Activated CD8-positive, alpha-beta memory T cell treated with anti-CD3 and anti-CD28 coated beads for 4 hours (primary cell): ENCODE measurements around the gene RAF1.
A peak's percentile ranks its signal among the peaks of the same experiment; 100 is the strongest.
"Not testable (repeated sequence)": the region's sequence is repeated elsewhere in the genome, so short reads cannot be mapped to it uniquely, and the experiment has no call there.

Source experiments
- DNase-seq, 2 donors: peaks; one replicate each; pipeline ENCODE4 v3.0.0-alpha.2; 2020; ENCODE audit warnings: low read depth in 2 of 2

RAF1 gene

GRCh38 chr3:12663936-12664908, at the start of gene RAF1:
TSS of gene RAF1 (minus strand) at chr3:12664117. CDS start at chr3:12618721, 45,396 bp downstream.
- peak; percentile 93 to 95 for DNase-seq

DNA sequence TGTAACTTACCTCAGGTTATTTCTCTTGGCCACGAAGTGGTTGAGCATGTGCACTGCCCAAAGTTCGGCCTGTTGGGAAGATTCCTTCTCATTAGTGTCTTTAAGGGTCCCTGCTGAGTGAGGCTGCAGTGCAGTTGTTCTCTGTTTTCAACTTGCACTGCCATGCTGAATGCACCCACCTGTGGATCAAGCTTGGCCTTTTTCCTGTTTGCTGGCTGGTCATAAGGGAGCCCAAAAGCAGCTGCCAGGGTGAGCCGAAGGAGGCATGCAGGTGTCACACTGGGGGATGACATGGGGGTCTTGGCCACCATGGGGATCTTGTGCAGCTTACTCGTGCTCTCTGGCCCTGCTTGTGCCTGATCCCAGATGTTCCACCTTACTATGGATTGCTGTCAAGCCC, 46.1 kb upstream of the RAF1 start:
- DNase-seq, result no peak

- no peak for DNase-seq
Observed at GRCh38 chr3:12709334-12709733, 45.4 kb upstream of the RAF1 start.

DNA sequence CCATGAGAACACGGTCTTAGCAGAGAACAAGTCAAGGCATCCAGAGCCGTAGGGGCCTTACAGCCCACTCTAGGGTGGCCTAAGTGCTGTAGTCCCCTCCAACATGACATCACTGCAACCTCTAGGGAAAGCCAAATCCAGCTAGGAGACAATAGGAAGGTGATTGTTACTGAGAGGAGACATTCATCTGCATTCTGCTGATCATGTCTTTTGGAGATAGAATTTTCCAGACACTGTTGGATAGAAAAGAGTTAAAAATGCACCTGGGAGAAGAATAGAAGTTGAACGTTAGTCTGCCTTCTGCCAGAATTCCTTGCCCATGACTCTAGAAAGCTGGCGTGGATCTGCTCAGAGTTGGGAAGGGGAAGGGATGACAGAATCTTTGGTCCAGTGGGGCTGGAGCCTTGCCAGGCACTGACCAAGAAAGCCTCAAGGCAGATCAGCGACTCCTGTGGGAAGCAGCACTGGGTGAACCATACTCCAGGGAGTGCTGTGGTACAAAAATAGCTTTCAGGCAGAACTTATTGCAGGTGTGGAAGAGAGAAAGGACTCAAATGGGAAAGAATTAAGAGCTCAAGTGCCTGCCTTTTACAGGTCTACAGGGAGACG, 44.8 kb upstream of the RAF1 start:
- DNase-seq, result no peak

DNA sequence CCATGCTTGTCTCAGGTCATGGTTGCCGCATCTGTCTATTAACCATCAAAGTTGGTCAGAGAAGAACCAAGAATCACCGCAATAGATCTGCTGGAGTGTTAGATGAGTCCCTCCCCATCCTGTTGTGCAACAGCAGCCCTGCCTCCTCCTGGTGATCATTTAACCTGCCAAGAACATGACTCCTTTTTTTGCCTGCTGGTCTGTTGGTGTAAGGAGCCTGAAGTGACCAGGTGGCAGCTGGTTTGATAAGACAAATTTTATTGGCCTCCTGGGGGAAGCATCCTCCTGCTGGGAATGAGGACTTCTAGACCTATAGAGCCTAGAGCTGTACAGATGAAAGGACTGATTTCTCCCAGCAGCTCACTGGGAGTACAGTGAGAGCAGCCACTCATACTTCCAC, 43.5 kb upstream of the RAF1 start:
- DNase-seq, result no peak

DNA sequence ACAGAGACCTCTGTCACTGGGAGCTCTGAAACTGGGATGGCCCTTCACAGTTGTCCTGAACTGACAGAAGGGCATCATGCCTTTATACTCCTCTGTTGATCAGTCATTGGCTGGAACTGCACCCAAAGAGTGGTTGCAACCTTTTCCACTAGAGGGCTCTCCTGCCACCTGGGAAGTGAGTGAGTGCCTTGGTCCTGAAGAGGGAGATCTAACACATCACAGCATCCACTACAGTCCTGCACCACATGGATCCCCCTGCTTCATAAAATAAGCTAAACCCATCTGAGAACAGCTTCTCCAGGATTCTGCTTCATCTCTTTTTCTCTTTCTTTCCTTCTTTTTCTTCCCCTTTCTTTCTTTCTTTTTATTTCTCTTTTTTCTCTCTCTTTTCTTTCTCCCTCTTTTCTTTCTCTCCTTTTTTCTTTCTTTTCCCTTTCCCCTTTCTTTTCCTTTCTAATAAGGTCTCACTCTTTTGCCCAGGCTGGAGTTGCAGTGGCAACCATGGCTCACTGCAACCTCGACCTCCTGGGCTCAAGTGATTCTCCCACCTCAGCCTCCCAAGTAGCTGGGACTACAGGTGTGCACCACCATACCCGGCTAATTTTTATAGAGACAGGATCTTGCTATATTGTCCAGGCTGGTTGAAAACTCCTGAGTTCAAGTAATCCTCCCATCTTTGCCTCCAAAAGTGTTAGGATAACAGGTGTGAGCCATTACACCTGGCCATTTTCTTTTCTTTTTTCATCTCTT, 42.8 kb upstream of the RAF1 start:
- peak; percentile 26 for DNase-seq

DNA sequence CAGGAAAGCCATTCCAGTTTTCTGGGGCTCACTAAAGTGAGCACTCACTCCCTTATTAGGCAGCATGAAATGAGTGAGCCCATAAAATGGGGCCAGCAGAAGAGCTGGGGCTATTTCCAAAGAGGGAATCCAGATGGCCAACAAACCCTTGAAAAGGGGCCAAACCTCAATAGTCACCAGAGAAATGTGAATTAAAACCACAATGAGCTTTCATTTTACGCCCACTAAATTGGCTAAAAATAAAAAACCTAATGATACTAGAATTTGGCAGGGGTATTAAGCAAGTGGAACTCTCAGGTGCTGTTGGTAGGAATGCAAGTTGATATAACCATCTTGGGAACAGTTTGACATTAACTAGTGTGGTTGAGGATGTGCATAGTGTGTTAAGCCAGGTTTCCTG, 42.1 kb upstream of the RAF1 start:
- no peak for DNase-seq

- no peak for DNase-seq
Observed at GRCh38 chr3:12705374-12705926, 41.5 kb upstream of the RAF1 start.

DNA sequence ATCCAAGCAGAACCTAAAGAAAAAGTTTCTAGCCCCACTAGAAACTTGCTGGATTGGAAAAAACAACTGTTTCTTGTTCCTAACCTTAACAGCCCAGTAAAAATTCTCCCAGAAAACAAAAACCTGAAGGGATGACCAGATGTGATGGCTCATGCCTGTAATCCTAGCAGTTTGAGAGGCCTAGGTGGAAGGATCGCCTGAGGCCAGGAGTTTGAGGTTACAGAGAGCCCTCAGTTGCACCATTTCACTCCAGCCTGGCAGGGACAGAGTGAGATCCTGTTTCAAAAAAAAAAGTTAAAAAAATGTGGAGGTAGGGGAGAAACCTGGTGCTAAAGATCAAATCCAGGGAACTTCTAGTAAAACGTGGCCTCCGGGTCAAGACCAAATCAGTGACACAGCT, 38.6 kb upstream of the RAF1 start:
- DNase-seq, result no peak

DNA sequence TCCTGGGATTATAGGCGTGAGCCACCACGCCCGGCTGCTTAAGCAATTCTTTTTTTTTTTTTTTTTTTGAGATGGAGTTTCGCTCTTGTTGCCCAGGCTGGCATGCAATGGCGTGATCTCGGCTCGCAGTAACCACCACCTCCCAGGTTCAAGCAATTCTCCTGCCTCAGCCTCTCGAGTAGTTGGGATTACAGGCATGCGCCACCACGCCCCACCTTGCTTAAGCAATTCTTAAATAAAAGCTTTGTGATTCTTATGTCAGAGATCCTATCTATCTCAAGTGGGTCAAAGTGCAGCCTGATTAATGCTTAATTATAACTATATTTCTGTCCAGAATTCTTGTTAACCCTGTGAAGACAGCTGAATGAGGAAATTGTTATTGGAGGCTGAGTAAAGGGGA, 37.7 kb upstream of the RAF1 start:
- DNase-seq, result not testable (repeated sequence)

- DNase-seq, result no peak
Observed at GRCh38 chr3:12700800-12701199, 36.9 kb upstream of the RAF1 start.

GRCh38 chr3:12695916-12696315, 32.0 kb upstream of the RAF1 start:
- no peak for DNase-seq

- DNase-seq, result no peak
Observed at GRCh38 chr3:12695112-12695511, 31.2 kb upstream of the RAF1 start.

- no peak for DNase-seq
Observed at GRCh38 chr3:12692444-12692843, 28.5 kb upstream of the RAF1 start.

- no peak for DNase-seq
Observed at GRCh38 chr3:12689997-12690711, 26.2 kb upstream of the RAF1 start.

GRCh38 chr3:12687948-12688347, 24.0 kb upstream of the RAF1 start:
- no peak for DNase-seq

DNA sequence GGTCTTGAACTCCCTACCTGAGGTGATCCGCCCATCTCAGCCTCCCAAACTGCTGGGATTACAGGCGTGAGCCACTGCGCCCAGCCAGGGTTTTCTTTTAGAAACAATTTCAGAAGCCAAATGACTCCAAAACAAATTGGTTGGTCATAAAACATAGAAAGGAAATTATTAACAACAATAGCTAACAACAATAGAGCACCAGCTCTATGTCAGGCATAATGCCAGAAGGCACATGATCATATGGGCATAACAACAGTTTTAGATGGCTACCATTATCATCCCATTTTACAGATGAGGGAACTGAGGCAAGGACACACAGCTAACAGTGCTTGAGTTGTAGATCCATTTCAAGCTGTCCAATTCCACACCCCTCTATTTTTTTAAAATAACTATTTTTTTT, 22.2 kb upstream of the RAF1 start:
- no peak for DNase-seq

DNA sequence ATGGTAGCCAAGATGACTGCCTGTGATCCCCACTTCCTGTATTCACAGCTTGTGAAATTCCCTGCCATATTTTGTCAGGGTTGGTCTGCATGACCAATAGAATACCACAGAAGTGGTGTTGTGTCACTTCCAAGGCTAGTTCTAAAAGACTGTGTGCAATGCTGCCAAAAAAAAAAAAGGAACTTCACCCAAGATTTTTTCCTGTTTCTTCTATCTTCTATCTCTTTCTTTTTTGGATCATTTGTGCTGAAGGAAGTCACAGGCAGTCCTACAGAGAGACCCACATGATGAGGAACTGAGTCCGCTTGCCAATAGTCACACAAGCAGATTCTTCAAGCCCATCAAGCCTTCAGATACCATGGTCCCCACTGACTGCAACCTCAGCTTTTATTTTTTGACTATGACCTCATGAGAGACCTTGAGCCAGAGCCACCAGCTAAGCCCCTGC, 18.1 kb upstream of the RAF1 start:
- no peak for DNase-seq

GRCh38 chr3:12681089-12681942, 17.4 kb upstream of the RAF1 start:
- DNase-seq, result no peak

DNA sequence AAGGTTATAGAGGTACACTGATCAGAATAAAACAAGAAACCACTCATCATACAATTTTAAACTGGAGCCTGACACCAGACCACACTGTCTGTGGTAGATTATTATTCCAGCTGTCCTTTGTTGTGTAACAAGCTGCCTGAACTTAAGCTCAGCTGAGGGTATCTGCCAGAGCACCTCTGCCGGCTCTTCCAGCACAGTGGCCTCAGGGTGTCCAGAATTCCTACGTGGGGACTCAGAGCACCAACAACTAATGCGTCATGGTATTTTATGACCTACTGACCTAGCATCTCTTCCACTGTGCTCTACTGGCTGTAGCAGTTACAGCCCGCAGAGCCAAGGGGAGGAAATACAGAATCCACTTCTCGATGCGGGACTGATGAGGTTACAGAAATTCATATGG, 15.6 kb upstream of the RAF1 start:
- DNase-seq, result no peak
